HTERT RPE-1 (cell line): ENCODE measurements around the gene ZFAND4.
"Not testable (repeated sequence)": the region's sequence is repeated elsewhere in the genome, so short reads cannot be mapped to it uniquely, and the experiment has no call there.

Experiments
- in situ Hi-C: fragments of 300-500 bp; cut with MboI; formaldehyde crosslinking; loops from 4 replicates; pipeline ENCODE4 v1.14.3; 2020; ENCODE audit warnings: low sequenced_read_pairs

The ZFAND4 gene

DNA sequence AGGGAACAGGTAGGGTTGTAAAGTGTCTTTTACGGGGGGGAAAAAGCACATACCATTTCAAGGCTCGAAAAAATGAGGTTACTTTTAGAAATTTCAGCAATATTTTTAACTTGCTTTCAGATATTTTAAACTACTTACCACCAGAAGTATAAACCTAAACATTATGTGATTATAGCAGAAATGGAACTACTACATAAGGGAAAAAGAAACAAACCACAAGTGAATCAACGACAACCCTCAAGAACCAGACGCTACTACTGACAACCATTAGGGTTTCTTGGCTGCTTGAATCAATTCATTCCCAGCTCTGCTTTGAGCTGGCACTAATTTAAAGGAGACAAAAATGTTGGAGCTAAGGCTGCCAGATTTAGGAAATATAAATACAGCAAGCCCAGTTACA lies 80.1 kb downstream of the ZFAND4 start:
- in situ Hi-C loops, result no loop called here

DNA sequence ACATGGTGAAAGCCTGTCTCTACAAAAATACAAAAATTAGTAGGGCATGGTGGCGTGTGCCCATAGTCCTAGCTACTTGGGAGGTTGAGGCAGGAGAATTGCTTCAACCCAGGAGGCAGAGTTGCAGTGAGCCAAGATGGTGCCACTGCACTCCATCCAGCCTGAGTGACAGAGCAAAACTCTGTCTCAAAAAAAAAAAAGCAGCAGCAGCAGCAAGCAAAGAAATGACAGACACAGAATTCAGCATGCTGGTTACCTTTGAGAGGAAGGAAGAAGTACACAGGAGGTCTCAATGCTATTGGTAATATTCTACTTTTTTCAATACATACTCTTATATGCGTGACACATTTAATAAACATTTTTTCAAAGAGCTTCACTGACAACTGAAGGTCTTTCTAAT lies 81.3 kb downstream of the ZFAND4 start:
- in situ Hi-C loops, result no loop called here

DNA sequence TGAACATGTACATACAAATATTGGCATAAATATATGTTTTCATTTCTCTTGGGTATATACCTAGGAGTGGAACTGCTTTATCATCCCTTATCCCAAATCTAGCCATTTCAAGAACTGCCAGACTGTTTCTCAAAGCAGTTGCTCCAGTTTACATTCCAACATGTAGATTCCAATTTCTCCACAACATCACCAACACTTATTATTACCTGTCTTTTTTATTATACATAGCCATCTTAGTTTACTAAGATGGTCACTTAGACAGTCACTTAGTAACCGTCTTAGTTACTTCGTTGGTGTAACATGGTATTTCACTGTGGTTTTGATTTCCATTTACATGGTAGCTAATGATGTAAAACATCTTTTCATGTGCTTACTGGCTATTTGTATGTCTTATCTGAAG lies 82.7 kb downstream of the ZFAND4 start:
- in situ Hi-C loops, result no loop called here

DNA sequence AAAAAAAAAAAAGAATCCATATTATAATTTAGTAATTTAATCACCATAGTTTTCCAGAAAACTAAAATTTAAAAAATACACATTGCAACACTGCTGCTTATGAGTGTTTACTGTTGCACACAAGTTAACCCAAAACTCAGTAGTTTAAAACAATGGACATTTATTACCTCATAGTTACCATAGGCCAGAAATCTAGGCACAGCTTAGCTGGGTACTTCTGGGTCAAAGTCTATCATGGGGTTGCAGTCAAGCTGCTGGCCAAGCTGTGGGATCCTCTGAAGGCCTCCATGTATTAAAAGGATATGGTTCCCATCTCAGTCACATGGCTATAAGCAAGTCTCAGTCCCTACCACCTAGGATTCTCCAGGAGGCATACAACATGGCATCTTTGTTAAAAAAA lies 83.6 kb downstream of the ZFAND4 start:
- in situ Hi-C loops, result no loop called here

- in situ Hi-C loops, result no loop called here
These were observed 86.3 kb downstream of the ZFAND4 start for GRCh38 chr10:45586028-45586824.

DNA sequence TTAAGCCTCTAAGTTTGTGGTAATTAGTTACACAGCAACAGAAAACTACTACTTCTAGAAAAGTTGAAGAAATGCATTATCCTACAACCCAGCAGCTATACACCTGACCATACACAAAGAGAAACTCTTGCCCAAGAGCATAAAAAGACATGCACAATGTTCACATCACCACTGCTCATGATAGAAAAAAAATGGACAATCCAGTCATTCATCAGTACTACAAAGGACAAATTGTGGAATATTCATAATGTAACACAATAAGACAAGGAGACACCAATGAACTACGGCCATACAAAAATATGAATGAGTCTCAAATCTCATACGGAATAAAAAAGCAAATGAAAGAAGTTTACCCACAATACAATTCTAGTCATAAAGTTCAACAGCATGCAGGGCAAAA lies 87.4 kb downstream of the ZFAND4 start:
- in situ Hi-C loops, result no loop called here

GRCh38 chr10:45582386-45582781 lies 90.2 kb downstream of the ZFAND4 start:
- in situ Hi-C loops, result no loop called here

- in situ Hi-C loops, result no loop called here
These were observed 90.8 kb downstream of the ZFAND4 start for GRCh38 chr10:45581582-45582385.

DNA sequence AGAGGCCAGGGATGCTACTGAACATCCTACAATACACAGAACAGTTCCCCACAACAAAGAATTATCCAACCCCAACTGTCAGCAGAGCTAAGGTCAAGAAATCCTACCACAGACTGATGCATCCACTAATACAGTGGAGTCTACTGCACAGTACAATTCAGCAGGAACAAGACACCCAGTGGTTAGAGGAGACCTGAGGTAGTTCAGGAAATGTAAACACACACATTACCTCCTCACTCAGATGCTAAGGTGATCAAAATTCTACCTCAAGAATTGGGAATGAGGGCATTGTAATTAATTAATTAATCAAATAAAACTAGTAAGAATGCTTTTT lies 91.4 kb downstream of the ZFAND4 start:
- in situ Hi-C loops, result no loop called here

DNA sequence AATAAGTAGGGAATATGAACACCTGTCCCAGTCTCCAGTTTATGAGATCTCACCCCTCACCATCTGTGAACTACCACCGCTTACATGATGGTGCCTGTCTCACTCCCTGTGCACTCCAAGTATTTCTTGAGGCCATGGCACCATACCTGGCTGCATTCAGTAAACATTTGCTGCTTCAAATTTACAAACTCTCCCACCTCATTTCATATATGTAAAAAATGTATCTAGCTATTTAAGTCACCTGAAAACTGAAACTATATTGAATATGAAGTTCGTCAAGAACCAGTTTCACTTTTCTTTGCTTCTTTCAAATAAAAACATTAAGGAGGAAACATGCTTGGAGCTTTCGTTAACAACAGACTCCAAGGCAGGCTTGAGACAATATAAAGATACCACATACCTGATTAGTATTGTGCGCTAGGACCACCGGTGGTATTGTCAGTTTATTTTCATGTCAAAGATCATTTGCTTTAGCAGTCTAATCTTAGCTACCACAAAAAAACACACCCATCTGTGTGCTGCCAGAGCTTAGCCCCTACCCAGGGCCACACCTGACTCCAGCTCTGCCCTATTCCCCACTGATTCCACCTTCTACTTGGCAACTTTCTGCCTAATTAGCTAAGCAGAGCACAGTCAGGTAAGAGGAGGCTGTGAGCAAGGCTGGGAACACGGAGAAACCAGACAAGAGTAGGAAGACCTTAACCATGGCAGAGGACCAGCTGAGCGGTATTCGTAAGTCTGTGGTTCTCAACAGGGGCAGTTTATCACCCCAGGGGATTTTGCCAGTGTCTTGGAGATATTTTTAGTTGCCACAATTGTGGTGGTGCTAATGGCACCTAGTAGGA lies 92.0 kb downstream of the ZFAND4 start:
- in situ Hi-C loops, result no loop called here

DNA sequence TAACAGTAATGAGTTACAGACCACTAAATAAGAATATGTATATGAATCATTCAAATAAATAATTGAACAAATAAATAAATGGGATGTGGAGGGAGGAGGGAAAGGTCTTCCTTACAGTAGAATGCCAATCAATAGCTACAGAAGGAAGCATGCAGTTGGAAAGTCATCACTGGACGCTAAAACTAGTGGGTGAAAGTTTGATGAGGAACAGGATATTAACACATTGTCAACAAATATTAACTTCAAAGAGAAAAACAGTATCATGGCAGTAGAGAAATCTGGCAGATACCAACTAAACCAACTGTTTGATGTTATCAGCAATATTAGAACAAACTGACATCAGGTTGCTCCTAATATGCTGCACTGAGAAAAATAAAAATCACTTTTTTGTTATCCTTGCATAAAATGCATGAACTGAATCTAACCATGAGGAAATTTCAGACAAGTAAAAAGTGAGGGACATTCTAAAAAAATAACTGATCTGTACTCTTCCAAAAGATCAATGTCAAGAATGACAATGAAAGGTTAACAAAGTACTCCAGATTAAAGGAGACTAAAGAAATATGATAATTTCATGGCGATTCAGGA lies 94.1 kb downstream of the ZFAND4 start:
- in situ Hi-C loops, result no loop called here

- in situ Hi-C loops, result no loop called here
These were observed 96.5 kb downstream of the ZFAND4 start for GRCh38 chr10:45575966-45576597.

- in situ Hi-C loops, result not testable (repeated sequence)
These were observed 97.4 kb downstream of the ZFAND4 start for GRCh38 chr10:45575032-45575761.

GRCh38 chr10:45569471-45569870 lies 103.1 kb downstream of the ZFAND4 start:
- in situ Hi-C loops, result no loop called here

DNA sequence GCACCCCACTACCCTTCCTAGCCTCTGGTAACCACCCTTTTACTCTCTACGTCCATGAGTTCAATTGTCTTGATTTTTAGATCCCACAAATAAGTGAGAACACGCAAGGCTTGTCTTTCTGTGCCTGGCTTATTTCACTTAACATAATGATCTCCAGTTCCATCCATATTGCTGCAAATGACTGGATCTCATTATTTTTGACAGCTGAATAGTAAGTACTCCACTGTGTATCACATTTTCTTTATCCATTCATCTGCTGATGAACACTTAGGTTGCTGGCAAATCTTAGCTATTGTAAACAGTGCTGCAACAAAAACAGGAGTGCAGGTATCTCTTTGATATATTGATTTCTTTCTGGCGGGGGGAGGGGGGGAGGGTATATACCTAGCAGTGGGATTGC lies 106.2 kb downstream of the ZFAND4 start:
- in situ Hi-C loops, result no loop called here
